ENCODE measurements around the gene MYO15B. TPM values are rescaled to one million over a fixed set of nuclear protein-coding genes. Genes with fewer than 3 reads are reported as not detected.

The MYO15B gene
- polyA plus RNA-seq: 1 to 10 TPM in 2 of 3 donors, under 1 TPM in 1; 0.76 to 3.0 (median 2.6) TPM

- H3K9me3 Mint-ChIP-seq: no peaks in the 10 kb centered on the region
- peak within 1 kb of the TSS in 5 of 6 donors; percentile 23 to 80 (median 59) for H3K27ac Mint-ChIP-seq
- DNase-seq: peak; percentile 67 to 68 (median 67)
- no peaks in the 10 kb centered on the region for H3K36me3 Mint-ChIP-seq
- peaks cover 31% of the 10 kb centered on the region in 2 donors for H3K4me1 Mint-ChIP-seq
- H3K27me3 Mint-ChIP-seq (ENCODE audit: low read depth in 3 of 3): peaks cover 2 to 10% (median 4%) of the 10 kb centered on the region in 3 donors
- peak within 1 kb of the TSS; percentile 75 to 82 (median 81) for H3K4me3 Mint-ChIP-seq
Observed at GRCh38 chr17:75587675-75588595, at the start of gene MYO15B. TSS of gene MYO15B (plus strand) at chr17:75587800. CDS start at chr17:75588058, 258 bp downstream.

- Mint-ChIP-seq H3K36me3 (peaks cover 0 to 7% (median 3%) of the 10 kb centered on the region in 3 donors), H3K27ac (peak overlapping the region in 2 of 6 donors; percentile 24 to 27), H3K9me3 (no peaks in the 10 kb centered on the region), H3K4me1 (peaks cover 44 to 49% of the 10 kb centered on the region in 2 donors), H3K27me3 (ENCODE audit: low read depth in 3 of 3) (peaks cover 0 to 13% (median 7%) of the 10 kb centered on the region in 3 donors), H3K4me3 (no peak overlapping the region)
- DNase-seq: no peak
Observed at GRCh38 chr17:75539967-75540729, 47.5 kb upstream of the MYO15B start.

- DNase-seq: no peak
- H3K27me3 Mint-ChIP-seq (ENCODE audit: low read depth in 3 of 3): peaks cover 0 to 7% (median 6%) of the 10 kb centered on the region in 3 donors
- no peaks in the 10 kb centered on the region for H3K9me3 Mint-ChIP-seq
- H3K4me3 Mint-ChIP-seq: no peak overlapping the region
- peaks cover 41 to 45% of the 10 kb centered on the region in 2 donors for H3K4me1 Mint-ChIP-seq
- peak overlapping the region in 4 of 6 donors; percentile 27 to 79 (median 30) for H3K27ac Mint-ChIP-seq
- peaks cover 0 to 7% (median 3%) of the 10 kb centered on the region in 3 donors for H3K36me3 Mint-ChIP-seq
Observed at GRCh38 chr17:75540923-75541503, 46.6 kb upstream of the MYO15B start.

- Mint-ChIP-seq H3K4me1 (peaks cover 31 to 44% of the 10 kb centered on the region in 2 donors), H3K36me3 (peaks cover 3 to 7% (median 3%) of the 10 kb centered on the region in 3 donors), H3K27ac (peak overlapping the region in 3 of 6 donors; percentile 5 to 36 (median 31)), H3K9me3 (no peaks in the 10 kb centered on the region), H3K27me3 (ENCODE audit: low read depth in 3 of 3) (peaks cover 0 to 6% (median 4%) of the 10 kb centered on the region in 3 donors), H3K4me3 (no peak overlapping the region)
- no peak for DNase-seq
Observed at GRCh38 chr17:75542229-75542628, 45.4 kb upstream of the MYO15B start.

- no peak for DNase-seq
- H3K27me3 Mint-ChIP-seq (ENCODE audit: low read depth in 3 of 3): peaks cover 0 to 6% (median 4%) of the 10 kb centered on the region in 3 donors
- no peaks in the 10 kb centered on the region for H3K9me3 Mint-ChIP-seq
- no peak overlapping the region for H3K4me3 Mint-ChIP-seq
- H3K36me3 Mint-ChIP-seq: peaks cover 3 to 8% (median 7%) of the 10 kb centered on the region in 3 donors
- H3K4me1 Mint-ChIP-seq: peaks cover 34 to 51% of the 10 kb centered on the region in 2 donors
- H3K27ac Mint-ChIP-seq: peak overlapping the region in 1 of 6 donors; percentile 5
Observed at GRCh38 chr17:75542728-75543336, 44.8 kb upstream of the MYO15B start.

GRCh38 chr17:75544250-75544649 is 43.4 kb upstream of the MYO15B start:
- Mint-ChIP-seq H3K9me3 (no peaks in the 10 kb centered on the region), H3K4me3 (no peak overlapping the region), H3K27me3 (ENCODE audit: low read depth in 3 of 3) (peaks cover 0 to 6% (median 3%) of the 10 kb centered on the region in 3 donors), H3K27ac (no peak overlapping the region), H3K4me1 (peaks cover 32 to 56% of the 10 kb centered on the region in 2 donors), H3K36me3 (peaks cover 0 to 14% (median 6%) of the 10 kb centered on the region in 3 donors)
- no peak for DNase-seq

- Mint-ChIP-seq H3K36me3 (peaks cover 0 to 18% (median 6%) of the 10 kb centered on the region in 3 donors), H3K27me3 (ENCODE audit: low read depth in 3 of 3) (peaks cover 0 to 6% (median 2%) of the 10 kb centered on the region in 3 donors), H3K4me3 (no peak overlapping the region), H3K9me3 (no peaks in the 10 kb centered on the region), H3K27ac (peak overlapping the region in 1 of 6 donors; percentile 35), H3K4me1 (peaks cover 31 to 55% of the 10 kb centered on the region in 2 donors)
- no peak for DNase-seq
Observed at GRCh38 chr17:75546181-75546580, 41.4 kb upstream of the MYO15B start.

- peak overlapping the region in 2 of 6 donors; percentile 29 to 57 for H3K27ac Mint-ChIP-seq
- peaks cover 0 to 18% (median 4%) of the 10 kb centered on the region in 3 donors for H3K36me3 Mint-ChIP-seq
- peaks cover 27 to 49% of the 10 kb centered on the region in 2 donors for H3K4me1 Mint-ChIP-seq
- DNase-seq: no peak
- H3K9me3 Mint-ChIP-seq: no peaks in the 10 kb centered on the region
- H3K4me3 Mint-ChIP-seq: no peak overlapping the region
- H3K27me3 Mint-ChIP-seq (ENCODE audit: low read depth in 3 of 3): peaks cover 0 to 3% (median 0%) of the 10 kb centered on the region in 3 donors
Observed at GRCh38 chr17:75547091-75547490, 40.5 kb upstream of the MYO15B start.

GRCh38 chr17:75548813-75549212 is 38.8 kb upstream of the MYO15B start:
- Mint-ChIP-seq H3K27ac (peak overlapping the region; percentile 40 to 88 (median 78)), H3K27me3 (ENCODE audit: low read depth in 3 of 3) (peaks cover 0 to 2% (median 0%) of the 10 kb centered on the region in 3 donors), H3K4me3 (peak overlapping the region in 3 of 5 donors; percentile 20 to 46 (median 44)), H3K4me1 (peaks cover 27 to 57% of the 10 kb centered on the region in 2 donors), H3K36me3 (peaks cover 0 to 18% (median 3%) of the 10 kb centered on the region in 3 donors), H3K9me3 (no peaks in the 10 kb centered on the region)
- peak; percentile 48 to 56 (median 49) for DNase-seq

GRCh38 chr17:75549246-75550138 is 38.1 kb upstream of the MYO15B start:
- peaks cover 0 to 2% (median 0%) of the 10 kb centered on the region in 3 donors for H3K27me3 Mint-ChIP-seq (ENCODE audit: low read depth in 3 of 3)
- peaks cover 0 to 18% (median 3%) of the 10 kb centered on the region in 3 donors for H3K36me3 Mint-ChIP-seq
- DNase-seq: no peak
- H3K9me3 Mint-ChIP-seq: no peaks in the 10 kb centered on the region
- peak overlapping the region in 1 of 5 donors; percentile 20 for H3K4me3 Mint-ChIP-seq
- peak overlapping the region in 5 of 6 donors; percentile 40 to 86 (median 71) for H3K27ac Mint-ChIP-seq
- peaks cover 29 to 55% of the 10 kb centered on the region in 2 donors for H3K4me1 Mint-ChIP-seq

- no peak for DNase-seq
- peaks cover 29 to 53% of the 10 kb centered on the region in 2 donors for H3K4me1 Mint-ChIP-seq
- H3K27ac Mint-ChIP-seq: no peak overlapping the region
- H3K9me3 Mint-ChIP-seq: no peaks in the 10 kb centered on the region
- H3K4me3 Mint-ChIP-seq: no peak overlapping the region
- peaks cover 0 to 3% (median 0%) of the 10 kb centered on the region in 3 donors for H3K27me3 Mint-ChIP-seq (ENCODE audit: low read depth in 3 of 3)
- H3K36me3 Mint-ChIP-seq: peaks cover 0 to 18% (median 3%) of the 10 kb centered on the region in 3 donors
Observed at GRCh38 chr17:75550139-75550465, 37.5 kb upstream of the MYO15B start.

GRCh38 chr17:75551266-75551665 is 36.3 kb upstream of the MYO15B start:
- H3K36me3 Mint-ChIP-seq: peaks cover 0 to 18% (median 3%) of the 10 kb centered on the region in 3 donors
- peaks cover 23 to 46% of the 10 kb centered on the region in 2 donors for H3K4me1 Mint-ChIP-seq
- peak overlapping the region in 2 of 6 donors; percentile 67 to 68 for H3K27ac Mint-ChIP-seq
- H3K9me3 Mint-ChIP-seq: no peaks in the 10 kb centered on the region
- peaks cover 0 to 2% (median 0%) of the 10 kb centered on the region in 3 donors for H3K27me3 Mint-ChIP-seq (ENCODE audit: low read depth in 3 of 3)
- no peak overlapping the region for H3K4me3 Mint-ChIP-seq
- DNase-seq: no peak
